GM10266 (cell line): ENCODE data around the gene KBTBD8.

Experiments used
- DNase-seq: peaks from one replicate; pipeline ENCODE4 v3.0.0; 2012; ENCODE audit errors: extremely low spot score
- TF ChIP-seq, protein P1 (sequence below): IDR thresholded peaks from 2 replicates; pipeline ENCODE4 v1.5.1; 2012; ENCODE audit warnings: mild to moderate bottlenecking, low read depth; ENCODE audit not compliant: control insufficient read depth, insufficient read depth; ENCODE audit errors: missing control alignments

The KBTBD8 gene

DNA sequence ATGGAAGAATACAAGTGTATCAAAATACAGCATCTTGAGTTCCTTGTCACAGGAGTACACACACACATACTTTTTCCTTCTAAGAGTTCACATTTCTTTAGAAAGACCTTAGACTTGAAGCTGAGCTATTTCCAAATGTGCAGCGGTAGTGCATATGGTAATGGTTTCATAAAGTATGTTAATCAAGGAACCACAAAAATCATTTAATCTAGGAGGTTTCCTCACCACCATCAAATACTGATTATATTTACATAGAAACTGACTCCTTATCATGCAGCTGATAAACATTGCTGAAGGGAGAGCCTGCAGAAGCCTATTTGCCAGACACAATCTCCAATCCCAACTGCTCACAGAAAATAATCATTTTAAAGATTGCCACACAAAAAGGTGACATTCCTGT is 40.0 kb upstream of the KBTBD8 start:
- TF ChIP-seq, protein P1, sequence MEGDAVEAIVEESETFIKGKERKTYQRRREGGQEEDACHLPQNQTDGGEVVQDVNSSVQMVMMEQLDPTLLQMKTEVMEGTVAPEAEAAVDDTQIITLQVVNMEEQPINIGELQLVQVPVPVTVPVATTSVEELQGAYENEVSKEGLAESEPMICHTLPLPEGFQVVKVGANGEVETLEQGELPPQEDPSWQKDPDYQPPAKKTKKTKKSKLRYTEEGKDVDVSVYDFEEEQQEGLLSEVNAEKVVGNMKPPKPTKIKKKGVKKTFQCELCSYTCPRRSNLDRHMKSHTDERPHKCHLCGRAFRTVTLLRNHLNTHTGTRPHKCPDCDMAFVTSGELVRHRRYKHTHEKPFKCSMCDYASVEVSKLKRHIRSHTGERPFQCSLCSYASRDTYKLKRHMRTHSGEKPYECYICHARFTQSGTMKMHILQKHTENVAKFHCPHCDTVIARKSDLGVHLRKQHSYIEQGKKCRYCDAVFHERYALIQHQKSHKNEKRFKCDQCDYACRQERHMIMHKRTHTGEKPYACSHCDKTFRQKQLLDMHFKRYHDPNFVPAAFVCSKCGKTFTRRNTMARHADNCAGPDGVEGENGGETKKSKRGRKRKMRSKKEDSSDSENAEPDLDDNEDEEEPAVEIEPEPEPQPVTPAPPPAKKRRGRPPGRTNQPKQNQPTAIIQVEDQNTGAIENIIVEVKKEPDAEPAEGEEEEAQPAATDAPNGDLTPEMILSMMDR: no peak
- no peak for DNase-seq

DNA sequence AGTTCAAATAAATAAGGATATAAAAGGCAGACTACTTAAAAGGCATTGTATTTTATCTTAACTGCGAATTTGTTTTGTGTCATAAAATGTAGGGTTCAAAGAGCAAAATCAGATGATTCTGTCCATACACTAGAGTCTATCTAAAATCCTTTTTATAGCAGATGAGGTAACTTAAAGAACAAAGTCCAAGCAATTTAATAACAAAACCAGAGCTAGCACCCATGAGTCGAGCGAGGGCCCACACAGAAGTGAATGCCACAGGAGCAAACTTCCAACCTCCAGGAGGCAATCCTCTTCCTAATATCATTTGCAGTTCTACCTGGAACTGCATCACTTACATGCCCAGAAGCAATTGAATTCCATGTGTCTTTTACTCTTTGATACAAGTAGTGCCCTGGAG is 35.4 kb upstream of the KBTBD8 start:
- DNase-seq: no peak
- TF ChIP-seq, protein P1: no peak

DNA sequence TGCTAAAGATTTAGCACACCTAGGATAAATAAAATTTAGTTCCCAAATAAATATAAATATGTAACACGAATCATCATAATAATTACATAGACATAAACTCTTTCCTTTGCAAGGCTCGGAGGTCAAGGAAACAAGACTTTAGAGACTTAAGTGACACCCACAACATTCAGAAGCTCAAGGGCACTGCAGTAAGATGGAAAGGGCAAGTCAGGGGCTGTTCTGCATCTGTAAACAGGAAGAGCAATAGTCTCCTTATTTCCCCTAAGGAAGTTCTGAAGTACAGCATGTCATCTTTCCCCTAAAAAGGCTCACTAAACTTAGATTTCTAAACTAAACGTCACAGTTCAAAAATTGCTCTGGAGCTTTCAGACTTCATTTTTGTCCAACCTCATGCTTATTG is 26.9 kb upstream of the KBTBD8 start:
- no peak for DNase-seq

DNA sequence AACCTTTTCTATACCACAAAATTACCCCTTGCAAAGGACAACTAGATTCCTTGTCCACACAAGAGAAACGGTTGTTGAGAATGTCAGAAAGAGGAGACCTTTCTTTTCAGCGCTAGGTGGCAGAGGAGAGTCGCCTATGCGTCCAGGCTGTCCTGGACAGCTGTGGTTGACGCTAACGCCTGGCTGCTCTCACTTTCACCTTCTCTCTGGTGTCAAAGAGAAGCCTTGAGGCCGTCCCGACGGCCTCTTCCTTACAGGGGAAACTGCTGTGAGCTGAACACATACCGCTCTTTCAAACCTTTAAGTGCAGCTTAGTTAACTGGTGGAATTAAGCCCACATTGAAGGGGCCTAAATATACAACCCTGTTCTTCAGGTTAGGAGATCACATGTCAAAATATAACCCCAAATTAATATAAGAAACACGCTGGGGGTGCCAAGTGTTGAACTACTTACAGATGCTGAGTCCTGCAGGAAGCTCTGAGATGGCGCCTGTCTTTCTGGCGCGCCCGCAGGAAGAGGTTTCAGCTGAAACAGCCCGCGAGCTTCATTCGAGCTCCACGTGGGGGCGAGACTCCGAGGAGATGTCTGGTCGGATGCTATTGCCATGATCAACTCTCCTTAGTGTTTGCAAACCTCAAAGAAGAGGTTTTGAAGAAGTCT is 26.1 kb upstream of the KBTBD8 start:
- peak; percentile 70 for DNase-seq
- TF ChIP-seq, protein P1: peak; percentile 86

More for the DNA sequence above, 26.9 kb upstream of the KBTBD8 start:
- TF ChIP-seq, protein P1: no peak

DNA sequence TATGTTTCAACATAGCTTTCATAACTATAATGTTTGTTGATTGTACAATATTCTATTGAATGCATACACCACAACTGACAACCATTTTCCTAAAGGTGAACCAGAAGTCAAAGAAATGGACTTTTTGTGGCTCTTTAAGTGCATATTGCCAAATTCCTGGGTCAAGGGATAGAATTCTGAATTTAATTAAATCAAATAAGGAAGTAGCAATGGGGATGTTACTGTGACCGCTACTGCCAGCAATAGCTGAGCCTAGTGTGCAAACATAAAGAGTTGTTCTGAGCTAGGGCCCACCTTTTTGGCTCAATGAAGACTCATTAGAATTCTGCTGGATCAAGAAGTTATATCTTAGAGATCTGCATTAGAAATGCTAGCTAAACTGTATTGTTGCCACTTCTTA is 17.3 kb upstream of the KBTBD8 start:
- TF ChIP-seq, protein P1: no peak
- DNase-seq: no peak

DNA sequence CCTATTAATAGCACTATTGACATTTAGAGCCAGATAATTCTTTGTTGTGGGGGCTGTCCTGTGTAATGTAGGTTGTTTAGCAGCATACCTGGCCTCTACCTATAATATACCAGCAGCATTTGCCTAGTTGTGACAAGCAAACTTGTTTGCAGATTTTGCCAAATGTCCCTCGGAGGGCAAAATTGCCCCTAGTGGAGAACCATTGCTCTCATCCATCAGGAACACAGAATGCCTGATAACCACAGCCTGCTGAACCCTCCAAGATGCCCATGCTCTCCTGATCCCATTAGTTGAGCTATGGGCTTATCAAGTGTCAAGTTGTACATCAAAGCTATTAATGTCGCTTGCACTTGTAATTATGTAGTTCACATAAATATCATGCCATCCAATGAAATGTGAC is 15.0 kb upstream of the KBTBD8 start:
- TF ChIP-seq, protein P1: no peak
- DNase-seq: no peak

DNA sequence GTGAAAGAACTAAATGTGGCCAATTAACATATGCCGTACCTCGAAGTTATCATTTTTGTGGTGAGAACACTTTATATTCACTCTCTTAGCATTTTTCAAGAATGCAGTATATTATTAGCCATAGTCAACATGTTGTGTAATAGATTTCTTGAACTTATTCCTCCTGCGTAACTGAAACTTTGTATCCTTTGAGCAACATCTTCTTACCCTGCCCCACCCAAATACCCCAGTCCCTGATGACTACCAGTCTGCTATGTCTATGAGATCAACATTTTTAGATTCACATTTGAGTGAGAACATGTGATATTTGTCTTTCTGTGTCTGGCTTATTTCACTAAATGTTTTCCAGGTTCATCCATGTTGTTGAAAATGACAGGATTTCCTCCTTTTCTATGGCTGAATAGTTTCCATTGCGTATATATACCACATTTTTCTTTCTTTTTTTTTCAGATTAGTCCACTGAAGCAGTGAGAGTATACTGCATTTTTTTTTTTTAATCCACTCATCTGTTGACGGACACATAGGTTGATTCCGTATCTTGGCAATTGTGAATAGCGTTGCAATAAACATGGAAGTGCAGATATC is 12.7 kb upstream of the KBTBD8 start:
- DNase-seq: no peak
- TF ChIP-seq, protein P1: no peak
